OCI-LY7 (cell line): Measurements from ENCODE around the gene MUC6.

ENCODE experiments used
- EZH2phosphoT487 ChIP-seq: fragments of 200-600 bp; sonication (generic); IDR thresholded peaks from 2 replicates; pipeline ENCODE4 v1.6.1; 2018; ENCODE audit warnings: low read depth, borderline replicate concordance, mild to moderate bottlenecking, mixed run types, antibody characterized with exemption, low read length, moderate library complexity, mixed read lengths
- TF ChIP-seq, protein P1 (sequence below): fragments of 200-600 bp; sonication (generic); conservative IDR thresholded peaks from 2 replicates; pipeline ENCODE4 v1.5.1; 2014; ENCODE audit warnings: mild to moderate bottlenecking, antibody characterized with exemption, low read length, moderate library complexity, mixed read lengths

GRCh38 chr11:1027483-1028290, 8.8 kb downstream of the MUC6 start:
- TF ChIP-seq, protein P1, sequence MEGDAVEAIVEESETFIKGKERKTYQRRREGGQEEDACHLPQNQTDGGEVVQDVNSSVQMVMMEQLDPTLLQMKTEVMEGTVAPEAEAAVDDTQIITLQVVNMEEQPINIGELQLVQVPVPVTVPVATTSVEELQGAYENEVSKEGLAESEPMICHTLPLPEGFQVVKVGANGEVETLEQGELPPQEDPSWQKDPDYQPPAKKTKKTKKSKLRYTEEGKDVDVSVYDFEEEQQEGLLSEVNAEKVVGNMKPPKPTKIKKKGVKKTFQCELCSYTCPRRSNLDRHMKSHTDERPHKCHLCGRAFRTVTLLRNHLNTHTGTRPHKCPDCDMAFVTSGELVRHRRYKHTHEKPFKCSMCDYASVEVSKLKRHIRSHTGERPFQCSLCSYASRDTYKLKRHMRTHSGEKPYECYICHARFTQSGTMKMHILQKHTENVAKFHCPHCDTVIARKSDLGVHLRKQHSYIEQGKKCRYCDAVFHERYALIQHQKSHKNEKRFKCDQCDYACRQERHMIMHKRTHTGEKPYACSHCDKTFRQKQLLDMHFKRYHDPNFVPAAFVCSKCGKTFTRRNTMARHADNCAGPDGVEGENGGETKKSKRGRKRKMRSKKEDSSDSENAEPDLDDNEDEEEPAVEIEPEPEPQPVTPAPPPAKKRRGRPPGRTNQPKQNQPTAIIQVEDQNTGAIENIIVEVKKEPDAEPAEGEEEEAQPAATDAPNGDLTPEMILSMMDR, result no peak
- TF ChIP-seq EZH2phosphoT487, result no peak
